Activated T-cell treated with anti-CD3 and anti-CD28 coated beads, Interleukin-2, amount 50 U/mL, for 4 hours (primary cell): ENCODE results near the gene APLNR. TPM values are rescaled to one million over a fixed set of nuclear protein-coding genes. Genes with fewer than 3 reads are reported as not detected.
"Not testable (repeated sequence)": the region's sequence is repeated elsewhere in the genome, so short reads cannot be mapped to it uniquely, and the experiment has no call there.

ENCODE experiments used
- ATAC-seq, 2 donors: fragments of 200-7000 bp; cut with Tn5 transposase; one replicate each; pipeline ENCODE4 v1.10.0; 2021
- DNase-seq: peaks from one replicate; pipeline ENCODE4 v3.0.0-alpha.2; 2020
- H3K27me3 Mint-ChIP-seq: one replicate; pipeline ENCODE4 v1.8.0; 2021; ENCODE audit warnings: low read depth, mixed read lengths
- H3K36me3 Mint-ChIP-seq: one replicate; pipeline ENCODE4 v1.8.0; 2022; ENCODE audit warnings: mixed read lengths; ENCODE audit not compliant: insufficient read depth
- H3K4me1 Mint-ChIP-seq: one replicate; pipeline ENCODE4 v1.8.0; 2021; ENCODE audit warnings: low read depth, mixed read lengths
- H3K4me3 Mint-ChIP-seq: one replicate; pipeline ENCODE4 v1.8.0; 2021; ENCODE audit warnings: mild to moderate bottlenecking, moderate library complexity, mixed read lengths
- H3K9me3 Mint-ChIP-seq: one replicate; pipeline ENCODE4 v1.8.0; 2021; ENCODE audit warnings: mixed read lengths
- total RNA-seq, 3 donors: library from RNA; stranded (reverse); gene quantifications; one replicate each; pipeline ENCODE4 v1.2.1, GENCODE V29; 2021

APLNR gene
- total RNA-seq, result not detected

DNA sequence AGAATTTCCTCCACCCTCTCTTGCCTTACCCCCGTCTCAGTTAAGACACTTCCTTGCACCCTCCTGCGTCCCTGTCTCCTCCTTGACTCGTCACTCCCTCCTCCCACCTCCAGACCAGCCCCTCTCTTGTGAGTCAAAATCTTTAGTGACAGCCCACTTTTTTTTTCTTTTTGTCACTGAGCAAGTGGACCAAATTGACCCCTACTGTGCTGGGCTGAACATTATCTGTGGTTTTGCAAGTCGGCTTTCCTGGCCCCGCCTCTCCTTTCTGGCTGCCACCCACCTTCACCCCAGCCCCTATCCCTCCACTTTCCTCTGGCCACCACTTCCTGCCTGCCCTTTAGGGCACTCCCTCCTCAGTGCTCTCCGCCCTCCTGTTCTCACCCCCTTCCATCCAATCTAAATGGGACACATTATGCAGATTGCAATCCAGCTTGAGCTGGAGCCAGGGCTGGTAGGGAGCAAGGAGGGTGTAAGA, at the start of gene APLNR:
Gene APLNR (minus strand): TSS at position 47 of the 478 bp plus-strand sequence. CDS start 246 bp downstream, outside the sequence.
- no peak within 1 kb of the TSS for H3K4me3 Mint-ChIP-seq
- no peaks in the 10 kb centered on the region for H3K4me1 Mint-ChIP-seq
- no peaks in the 10 kb centered on the region for H3K36me3 Mint-ChIP-seq
- peaks cover 55% of the 10 kb centered on the region for H3K27me3 Mint-ChIP-seq
- ATAC-seq (peak in 1 of 2 donors; percentile 10), DNase-seq (no peak)
- H3K9me3 Mint-ChIP-seq, result no peaks in the 10 kb centered on the region

DNA sequence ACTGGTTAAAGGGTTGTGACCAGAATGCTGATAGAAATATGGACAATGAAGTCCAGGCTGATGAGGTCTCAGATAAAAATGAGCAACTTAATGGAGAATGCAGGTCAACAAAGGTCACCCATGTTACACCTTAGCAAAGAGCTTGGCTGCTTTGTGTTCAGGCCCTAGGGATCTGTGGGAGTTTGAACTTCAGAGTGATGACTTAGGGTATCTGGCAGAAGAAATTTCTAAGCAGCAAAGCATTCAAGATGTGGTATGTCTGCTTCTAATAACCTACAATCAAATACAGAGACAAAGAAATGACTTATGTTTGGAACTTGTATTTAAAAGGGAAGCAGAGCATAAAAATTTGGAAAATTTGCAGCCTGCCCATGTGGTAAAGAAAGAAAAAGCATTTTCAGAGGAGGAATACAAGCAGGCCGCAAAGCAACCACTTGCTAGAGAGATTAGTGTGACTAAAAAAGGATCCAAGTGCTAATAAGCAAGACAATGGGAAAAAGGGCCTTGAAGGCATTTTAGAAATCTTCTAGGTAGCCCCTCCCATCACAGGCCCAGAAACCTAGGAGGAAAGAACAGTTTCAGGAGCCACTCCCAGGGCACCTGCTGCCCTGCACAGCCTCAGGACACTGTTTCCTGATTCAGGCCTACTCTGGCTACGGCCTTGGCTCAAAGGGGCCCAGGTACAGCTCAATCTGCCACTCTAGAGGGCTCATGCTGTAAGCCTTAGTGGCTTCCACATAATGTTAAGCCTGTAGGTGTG, 46.4 kb upstream of the APLNR start:
- H3K4me1 Mint-ChIP-seq, result no peaks in the 10 kb centered on the region
- no peaks in the 10 kb centered on the region for H3K9me3 Mint-ChIP-seq
- DNase-seq, result no peak
- peaks cover 7% of the 10 kb centered on the region for H3K27me3 Mint-ChIP-seq
- H3K4me3 Mint-ChIP-seq, result no peak overlapping the region
- no peak for ATAC-seq
- no peaks in the 10 kb centered on the region for H3K36me3 Mint-ChIP-seq

DNA sequence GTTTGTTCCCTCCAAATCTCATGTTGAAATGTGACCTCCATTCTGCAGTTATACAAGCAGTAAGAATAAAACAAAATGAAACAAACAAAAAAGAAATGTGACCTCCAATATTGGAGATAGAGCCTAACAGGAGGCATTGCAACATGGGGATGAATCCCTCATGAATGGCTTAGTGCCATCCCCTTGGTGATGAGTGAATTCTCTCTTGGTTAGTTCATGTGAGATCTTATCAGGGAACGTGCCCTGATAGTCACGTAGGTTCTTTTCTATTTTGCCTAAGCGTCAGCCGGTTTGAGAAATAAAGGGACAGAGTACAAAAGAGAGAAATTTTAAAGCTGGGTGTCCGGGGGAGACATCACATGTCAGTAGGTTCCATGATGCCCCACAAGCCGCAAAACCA, 44.5 kb upstream of the APLNR start:
- not testable (repeated sequence) for ATAC-seq, DNase-seq, H3K36me3 Mint-ChIP-seq, H3K9me3 Mint-ChIP-seq, H3K4me3 Mint-ChIP-seq, H3K4me1 Mint-ChIP-seq
- H3K27me3 Mint-ChIP-seq, result peaks cover 10% of the 10 kb centered on the region

- H3K36me3 Mint-ChIP-seq, result no peaks in the 10 kb centered on the region
- no peak for ATAC-seq
- peaks cover 3% of the 10 kb centered on the region for H3K4me1 Mint-ChIP-seq
- H3K9me3 Mint-ChIP-seq, result peaks cover 2% of the 10 kb centered on the region
- H3K27me3 Mint-ChIP-seq, result peaks cover 15% of the 10 kb centered on the region
- DNase-seq, result no peak
- no peak overlapping the region for H3K4me3 Mint-ChIP-seq
Measured at GRCh38 chr11:57279116-57279515, 42.1 kb upstream of the APLNR start.

- no peak for ATAC-seq
Measured at GRCh38 chr11:57278721-57279095, 41.7 kb upstream of the APLNR start.

GRCh38 chr11:57277845-57278720, 41.0 kb upstream of the APLNR start:
- Mint-ChIP-seq H3K9me3 (peaks cover 8% of the 10 kb centered on the region), H3K36me3 (no peaks in the 10 kb centered on the region), H3K27me3 (peaks cover 20% of the 10 kb centered on the region), H3K4me1 (peaks cover 3% of the 10 kb centered on the region), H3K4me3 (no peak overlapping the region)
- no peak for ATAC-seq
- DNase-seq, result peak; percentile 8

More at GRCh38 chr11:57278721-57279095, 41.7 kb upstream of the APLNR start:
- H3K4me1 Mint-ChIP-seq, result peaks cover 3% of the 10 kb centered on the region
- no peaks in the 10 kb centered on the region for H3K36me3 Mint-ChIP-seq
- H3K9me3 Mint-ChIP-seq, result peaks cover 4% of the 10 kb centered on the region
- no peak for DNase-seq
- no peak overlapping the region for H3K4me3 Mint-ChIP-seq
- H3K27me3 Mint-ChIP-seq, result peaks cover 17% of the 10 kb centered on the region

GRCh38 chr11:57276971-57277675, 40.1 kb upstream of the APLNR start:
- no peak for ATAC-seq
- Mint-ChIP-seq H3K27me3 (peaks cover 21% of the 10 kb centered on the region), H3K36me3 (no peaks in the 10 kb centered on the region)

DNA sequence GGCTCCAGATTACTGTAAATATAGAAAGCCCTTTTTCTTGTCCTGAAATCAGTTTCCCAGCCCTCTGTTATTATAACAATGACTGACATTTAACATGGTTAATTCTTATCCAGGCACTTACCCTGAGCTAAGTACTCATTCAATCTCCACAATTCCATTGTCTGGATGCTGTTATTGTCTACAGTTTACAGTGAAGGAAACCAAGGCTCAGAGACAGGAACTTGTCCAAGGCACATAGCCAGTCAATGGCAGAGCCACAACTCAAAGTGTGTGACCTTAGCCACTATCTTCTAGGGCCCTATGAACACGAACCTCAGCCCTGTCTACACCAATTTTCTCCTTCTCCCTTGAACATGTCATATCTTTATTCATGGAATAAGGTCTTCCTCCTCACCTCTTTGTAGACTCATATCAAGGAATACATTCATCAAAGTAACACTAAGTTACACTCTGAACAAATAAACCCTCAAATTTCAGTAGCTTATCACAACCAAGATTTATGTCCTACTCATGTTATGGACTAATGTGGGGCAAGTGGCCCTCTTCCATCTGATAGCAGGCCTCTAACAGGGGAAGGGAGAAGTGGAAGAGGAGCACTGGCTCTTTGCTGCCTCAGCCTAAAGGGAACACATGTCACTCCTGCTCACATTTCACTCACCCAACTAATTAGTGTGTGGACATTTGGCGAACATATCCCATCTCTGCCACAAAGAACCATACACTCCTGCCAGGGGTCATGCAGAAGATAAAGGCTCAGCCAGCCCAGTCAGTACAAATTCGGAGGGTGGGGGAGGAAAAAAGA, 39.3 kb upstream of the APLNR start:
- no peaks in the 10 kb centered on the region for H3K36me3 Mint-ChIP-seq

More at GRCh38 chr11:57276971-57277675, 40.1 kb upstream of the APLNR start:
- Mint-ChIP-seq H3K9me3 (peaks cover 11% of the 10 kb centered on the region), H3K4me1 (peaks cover 3% of the 10 kb centered on the region), H3K4me3 (no peak overlapping the region)
- DNase-seq, result no peak

DNA sequence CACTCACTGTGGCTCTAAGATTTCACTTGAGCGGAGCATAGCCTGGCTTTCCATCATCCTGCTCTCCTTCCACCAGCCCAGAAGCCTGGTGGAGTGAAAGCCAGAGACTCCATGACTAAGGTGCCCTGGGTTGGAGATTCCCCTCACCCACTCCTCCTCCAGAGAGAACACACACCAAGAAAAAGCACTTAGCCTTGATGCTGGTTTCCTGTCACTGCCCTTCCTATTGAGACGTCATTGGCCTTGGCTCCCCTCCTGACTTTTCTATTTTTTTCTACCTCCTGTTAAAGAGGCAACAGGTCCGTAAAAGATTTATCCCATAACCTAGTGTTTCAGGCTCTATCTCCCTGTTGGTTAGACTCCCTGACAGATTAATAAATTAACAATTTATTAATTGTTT, 38.5 kb upstream of the APLNR start:
- Mint-ChIP-seq H3K9me3 (peaks cover 11% of the 10 kb centered on the region), H3K27me3 (peaks cover 24% of the 10 kb centered on the region)

More for the DNA sequence above, 39.3 kb upstream of the APLNR start:
- no peak overlapping the region for H3K4me3 Mint-ChIP-seq
- no peak for DNase-seq
- no peak for ATAC-seq
- H3K27me3 Mint-ChIP-seq, result peaks cover 24% of the 10 kb centered on the region
- peaks cover 3% of the 10 kb centered on the region for H3K4me1 Mint-ChIP-seq
- H3K9me3 Mint-ChIP-seq, result peaks cover 11% of the 10 kb centered on the region

DNA sequence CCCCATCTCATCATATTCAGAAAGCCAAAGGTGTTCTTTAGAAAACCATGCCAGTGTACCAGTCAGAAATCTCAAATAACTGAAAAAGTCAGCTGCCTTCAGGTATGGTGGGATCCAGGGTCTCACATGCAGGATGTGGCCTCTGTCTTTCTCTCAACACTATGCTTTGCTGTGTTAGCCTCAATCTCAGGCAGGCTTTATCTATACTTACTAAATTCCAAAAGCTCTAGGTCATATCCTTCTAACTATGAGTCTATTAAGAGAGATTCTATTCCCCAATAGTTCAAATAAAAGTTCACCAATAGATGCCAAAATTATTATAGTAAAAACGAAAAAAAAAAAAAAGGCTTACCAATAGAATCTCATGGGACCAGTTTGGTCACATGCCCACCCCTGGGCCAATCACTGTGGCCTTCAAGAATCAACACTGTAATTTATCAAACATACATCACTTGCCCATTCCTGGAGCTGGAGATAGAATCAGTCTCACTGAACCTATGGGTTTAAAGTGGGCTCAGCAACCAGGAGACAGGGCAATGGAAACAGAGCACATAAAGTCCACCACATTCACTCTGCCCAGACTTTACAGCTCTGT, 38.0 kb upstream of the APLNR start:
- H3K4me3 Mint-ChIP-seq, result no peak overlapping the region
- H3K9me3 Mint-ChIP-seq, result peaks cover 11% of the 10 kb centered on the region
- ATAC-seq, result no peak
- no peak for DNase-seq
- peaks cover 3% of the 10 kb centered on the region for H3K4me1 Mint-ChIP-seq
- H3K27me3 Mint-ChIP-seq, result peaks cover 24% of the 10 kb centered on the region
- no peaks in the 10 kb centered on the region for H3K36me3 Mint-ChIP-seq

More for the DNA sequence above, 38.5 kb upstream of the APLNR start:
- DNase-seq (no peak), ATAC-seq (no peak)
- Mint-ChIP-seq H3K36me3 (no peaks in the 10 kb centered on the region), H3K4me1 (peaks cover 3% of the 10 kb centered on the region), H3K4me3 (no peak overlapping the region)

DNA sequence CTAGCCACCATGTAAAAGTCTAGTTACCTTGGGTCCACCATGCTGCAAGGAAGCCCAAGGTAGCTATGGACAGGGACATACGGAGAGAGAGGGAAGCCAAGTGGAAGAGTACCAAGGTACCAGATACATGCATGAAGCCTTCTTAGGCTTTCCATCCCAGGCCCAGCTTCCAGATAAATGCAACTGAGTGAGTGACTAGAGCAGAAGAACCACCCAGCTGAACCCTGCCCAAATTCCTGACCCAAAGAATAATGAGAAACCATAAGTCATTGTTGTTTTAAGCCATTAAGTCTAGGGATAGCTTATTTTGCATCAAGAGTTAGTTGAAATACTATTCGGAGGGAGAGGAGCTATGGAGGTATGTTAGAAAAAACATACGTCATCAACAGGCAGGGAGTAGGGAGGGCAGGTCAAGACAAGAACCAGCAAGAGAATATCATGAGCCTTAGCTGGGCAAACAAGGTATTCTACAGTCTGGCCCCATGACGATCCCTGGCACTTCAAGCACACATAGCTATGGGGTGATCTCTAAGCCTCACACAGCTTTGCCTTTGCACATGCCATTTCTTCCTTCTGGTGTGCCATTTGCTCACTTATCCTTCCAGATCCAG, 36.5 kb upstream of the APLNR start:
- H3K36me3 Mint-ChIP-seq, result no peaks in the 10 kb centered on the region
- ATAC-seq (no peak), DNase-seq (no peak)
- H3K27me3 Mint-ChIP-seq, result peaks cover 24% of the 10 kb centered on the region
- H3K4me1 Mint-ChIP-seq, result peaks cover 3% of the 10 kb centered on the region
- peaks cover 11% of the 10 kb centered on the region for H3K9me3 Mint-ChIP-seq
- H3K4me3 Mint-ChIP-seq, result no peak overlapping the region

GRCh38 chr11:57269571-57270021, 32.5 kb upstream of the APLNR start:
- peaks cover 24% of the 10 kb centered on the region for H3K9me3 Mint-ChIP-seq
- no peaks in the 10 kb centered on the region for H3K4me1 Mint-ChIP-seq
- ATAC-seq (no peak), DNase-seq (no peak)
- no peak overlapping the region for H3K4me3 Mint-ChIP-seq
- H3K27me3 Mint-ChIP-seq, result peaks cover 15% of the 10 kb centered on the region
- H3K36me3 Mint-ChIP-seq, result no peaks in the 10 kb centered on the region

GRCh38 chr11:57266157-57266556, 29.1 kb upstream of the APLNR start:
- no peak for ATAC-seq
- Mint-ChIP-seq H3K36me3 (no peaks in the 10 kb centered on the region), H3K4me1 (no peaks in the 10 kb centered on the region), H3K4me3 (no peak overlapping the region), H3K27me3 (peaks cover 15% of the 10 kb centered on the region), H3K9me3 (peaks cover 13% of the 10 kb centered on the region)
- DNase-seq, result no peak
